ENCODE measurements around the gene BDKRB2.

Gene BDKRB2

DNA sequence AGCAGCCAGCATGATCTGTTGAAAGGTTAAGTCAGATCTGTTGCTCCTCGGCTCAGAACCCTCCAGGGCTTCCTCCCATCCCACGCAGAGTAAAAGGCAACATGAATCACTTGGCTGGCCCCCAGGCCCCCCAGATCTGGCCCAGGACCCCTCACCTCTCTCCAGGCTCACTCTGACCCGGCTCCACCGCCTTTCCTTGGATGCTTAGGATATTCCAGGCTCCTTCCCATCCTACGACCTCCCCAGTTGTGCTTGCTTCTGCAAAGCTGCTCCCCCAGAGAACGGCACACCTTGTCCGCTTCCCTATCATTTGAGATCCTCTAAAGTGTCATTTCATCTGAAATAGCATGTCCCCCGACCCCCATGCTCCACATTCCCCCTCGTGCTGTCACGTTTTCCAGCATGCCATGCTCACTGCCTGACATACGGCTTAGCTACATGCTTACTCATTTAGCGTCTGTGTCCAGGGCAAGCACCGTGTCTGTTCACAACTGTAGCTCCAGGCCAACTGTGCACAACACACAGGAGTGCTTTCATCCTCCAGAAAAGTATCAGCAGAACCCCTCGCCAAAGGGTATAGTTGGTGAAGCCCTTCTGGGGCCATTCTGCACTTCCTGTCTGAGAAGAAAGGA is 33.6 kb upstream of the BDKRB2 start:
- no peak for DNase-seq (ENCODE audit: extremely low spot score)
- POLR2A ChIA-PET, result no interaction called here
- CTCF ChIA-PET, result interaction anchor here (0.6 kb wide), 1 partner anchor 28 kb away, joined by 4 read pairs; no protein-coding TSS in a partner anchor
- TF ChIP-seq ARNT (IDR thresholded peaks at IDR 0.05) (no peak), LEF1 (IDR thresholded peaks at IDR 0.05; ENCODE audit: borderline replicate concordance) (no peak), SUZ12 (IDR thresholded peaks at IDR 0.05) (no peak), SP1 (IDR thresholded peaks at IDR 0.05) (no peak), ZNF384 (IDR thresholded peaks at IDR 0.05) (no peak), FOXK2 (IDR thresholded peaks at IDR 0.05) (no peak), BHLHE40 (IDR thresholded peaks at IDR 0.05; ENCODE audit: borderline replicate concordance) (no peak), NFRKB (IDR thresholded peaks at IDR 0.05) (no peak), CTBP1 (IDR thresholded peaks at IDR 0.05; ENCODE audit: borderline replicate concordance) (no peak), HDGF (IDR thresholded peaks at IDR 0.05; ENCODE audit: borderline replicate concordance) (no peak), FOXA1 (IDR thresholded peaks at IDR 0.05) (no peak), L3MBTL2 (conservative IDR thresholded peaks at IDR 0.05) (no peak), FOXM1 (IDR thresholded peaks at IDR 0.05; ENCODE audit: borderline replicate concordance) (no peak), ELF4 (IDR thresholded peaks at IDR 0.05) (no peak), TARDBP (IDR thresholded peaks at IDR 0.05) (no peak)
- TF ChIP-seq, protein P1, sequence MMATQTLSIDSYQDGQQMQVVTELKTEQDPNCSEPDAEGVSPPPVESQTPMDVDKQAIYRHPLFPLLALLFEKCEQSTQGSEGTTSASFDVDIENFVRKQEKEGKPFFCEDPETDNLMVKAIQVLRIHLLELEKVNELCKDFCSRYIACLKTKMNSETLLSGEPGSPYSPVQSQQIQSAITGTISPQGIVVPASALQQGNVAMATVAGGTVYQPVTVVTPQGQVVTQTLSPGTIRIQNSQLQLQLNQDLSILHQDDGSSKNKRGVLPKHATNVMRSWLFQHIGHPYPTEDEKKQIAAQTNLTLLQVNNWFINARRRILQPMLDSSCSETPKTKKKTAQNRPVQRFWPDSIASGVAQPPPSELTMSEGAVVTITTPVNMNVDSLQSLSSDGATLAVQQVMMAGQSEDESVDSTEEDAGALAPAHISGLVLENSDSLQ (IDR thresholded peaks at IDR 0.05), result no peak

DNA sequence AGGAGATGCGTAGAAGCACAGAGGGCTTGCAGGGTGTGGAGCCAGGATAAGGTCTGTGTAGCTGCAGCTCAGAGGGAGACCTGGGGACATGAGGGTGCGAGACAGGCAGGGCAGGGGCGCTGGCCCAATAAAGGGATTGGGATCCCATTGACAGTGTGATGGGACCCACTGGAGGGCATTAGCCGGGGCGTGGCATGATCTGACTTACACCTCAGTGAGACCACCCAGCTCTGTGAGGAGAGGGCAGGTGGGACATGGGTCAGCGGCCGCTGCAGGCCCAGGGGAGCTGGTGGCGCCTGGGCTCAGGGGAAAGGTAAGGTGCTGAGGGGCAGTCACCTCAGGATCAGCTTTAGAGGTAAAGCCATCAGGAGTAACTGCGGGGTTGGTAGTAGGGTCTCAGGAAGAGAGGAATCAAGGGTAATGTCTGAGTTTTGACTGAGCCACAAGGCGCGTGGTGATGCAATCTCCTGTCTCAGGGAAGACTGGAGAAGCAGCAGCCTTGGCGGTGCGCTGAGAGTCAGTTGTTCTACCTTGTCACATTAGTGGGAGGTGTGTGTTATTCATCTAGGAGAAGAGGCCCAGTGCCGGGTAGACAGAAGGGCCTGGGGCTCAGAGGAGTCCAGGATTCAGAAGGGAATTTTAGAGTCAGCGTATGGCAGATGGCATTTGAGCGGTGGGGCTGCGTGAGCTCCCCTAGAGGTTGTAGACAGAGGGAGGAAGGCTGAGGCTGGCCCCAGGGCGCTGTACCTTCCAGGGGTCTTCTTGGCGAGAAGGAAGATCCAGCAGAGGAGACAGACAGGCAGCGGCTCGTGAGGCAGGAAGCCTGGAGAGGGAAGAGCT is 30.8 kb upstream of the BDKRB2 start:
- TF ChIP-seq, protein P1 (IDR thresholded peaks at IDR 0.05), result no peak
- no peak for TF ChIP-seq LEF1 (IDR thresholded peaks at IDR 0.05; ENCODE audit: borderline replicate concordance)
- TF ChIP-seq ELF4 (IDR thresholded peaks at IDR 0.05), result no peak
- TF ChIP-seq SUZ12 (IDR thresholded peaks at IDR 0.05), result no peak
- TF ChIP-seq NFRKB (IDR thresholded peaks at IDR 0.05), result no peak
- no peak for TF ChIP-seq FOXM1 (IDR thresholded peaks at IDR 0.05; ENCODE audit: borderline replicate concordance)
- TF ChIP-seq HDGF (IDR thresholded peaks at IDR 0.05; ENCODE audit: borderline replicate concordance), result no peak
- no peak for TF ChIP-seq TARDBP (IDR thresholded peaks at IDR 0.05)
- TF ChIP-seq FOXA1 (IDR thresholded peaks at IDR 0.05), result no peak
- TF ChIP-seq L3MBTL2 (conservative IDR thresholded peaks at IDR 0.05), result no peak
- TF ChIP-seq BHLHE40 (IDR thresholded peaks at IDR 0.05; ENCODE audit: borderline replicate concordance), result no peak
- TF ChIP-seq ZNF384 (IDR thresholded peaks at IDR 0.05), result no peak
- TF ChIP-seq FOXK2 (IDR thresholded peaks at IDR 0.05), result no peak
- POLR2A ChIA-PET, result no interaction called here
- DNase-seq (ENCODE audit: extremely low spot score), result no peak
- CTCF ChIA-PET, result no interaction called here

DNA sequence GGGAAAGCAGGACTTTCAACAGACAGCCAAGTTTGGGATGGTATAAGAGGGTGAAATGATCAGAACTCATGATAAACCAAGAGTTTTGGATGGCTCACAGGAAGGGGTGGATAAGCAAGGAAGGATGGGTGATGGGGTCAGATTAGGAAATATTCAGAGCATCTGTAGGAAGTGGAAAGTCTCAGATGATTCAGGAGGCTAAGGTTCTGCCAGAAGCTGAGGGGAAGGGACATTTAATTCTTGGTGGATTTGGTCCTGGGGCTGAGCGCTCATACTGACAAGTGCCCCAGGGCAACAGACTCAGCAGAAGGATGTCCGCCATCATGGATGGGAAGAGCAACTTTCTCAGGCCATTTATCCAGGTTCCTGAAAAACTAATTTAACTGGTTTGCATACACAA is 28.4 kb upstream of the BDKRB2 start:
- POLR2A ChIA-PET, result no interaction called here
- CTCF ChIA-PET, result no interaction called here
- TF ChIP-seq CTBP1 (IDR thresholded peaks at IDR 0.05; ENCODE audit: borderline replicate concordance), result no peak
- TF ChIP-seq FOXK2 (IDR thresholded peaks at IDR 0.05), result no peak
- no peak for TF ChIP-seq ELF4 (IDR thresholded peaks at IDR 0.05)
- TF ChIP-seq NFRKB (IDR thresholded peaks at IDR 0.05), result no peak
- TF ChIP-seq HDGF (IDR thresholded peaks at IDR 0.05; ENCODE audit: borderline replicate concordance), result no peak
- TF ChIP-seq SUZ12 (IDR thresholded peaks at IDR 0.05), result no peak
- TF ChIP-seq L3MBTL2 (conservative IDR thresholded peaks at IDR 0.05), result no peak
- TF ChIP-seq FOXM1 (IDR thresholded peaks at IDR 0.05; ENCODE audit: borderline replicate concordance), result no peak
- DNase-seq (ENCODE audit: extremely low spot score), result no peak

DNA sequence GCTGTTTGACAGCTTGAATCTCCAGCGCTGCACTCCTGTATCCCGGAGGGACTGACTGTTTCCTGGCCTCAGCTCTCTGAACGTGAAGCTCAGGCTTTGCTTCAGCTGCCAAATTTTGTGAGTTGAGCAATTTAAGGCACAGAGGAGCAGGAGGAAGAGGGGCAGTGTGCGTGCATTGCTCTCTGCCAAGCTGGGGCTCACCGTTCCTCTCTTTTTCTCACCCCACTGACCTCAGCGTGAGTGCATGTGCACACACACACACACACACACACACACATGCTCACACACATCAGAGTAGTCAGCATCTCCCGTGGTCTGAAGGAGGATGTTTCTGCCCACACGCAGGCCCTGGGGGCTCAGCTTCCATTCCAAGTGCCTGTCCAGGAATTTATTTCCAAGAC is 27.8 kb upstream of the BDKRB2 start:
- POLR2A ChIA-PET, result no interaction called here
- TF ChIP-seq ARNT (IDR thresholded peaks at IDR 0.05), result no peak
- no peak for TF ChIP-seq TARDBP (IDR thresholded peaks at IDR 0.05)
- TF ChIP-seq FOXK2 (IDR thresholded peaks at IDR 0.05), result no peak
- DNase-seq (ENCODE audit: extremely low spot score), result no peak
- CTCF ChIA-PET, result no interaction called here

DNA sequence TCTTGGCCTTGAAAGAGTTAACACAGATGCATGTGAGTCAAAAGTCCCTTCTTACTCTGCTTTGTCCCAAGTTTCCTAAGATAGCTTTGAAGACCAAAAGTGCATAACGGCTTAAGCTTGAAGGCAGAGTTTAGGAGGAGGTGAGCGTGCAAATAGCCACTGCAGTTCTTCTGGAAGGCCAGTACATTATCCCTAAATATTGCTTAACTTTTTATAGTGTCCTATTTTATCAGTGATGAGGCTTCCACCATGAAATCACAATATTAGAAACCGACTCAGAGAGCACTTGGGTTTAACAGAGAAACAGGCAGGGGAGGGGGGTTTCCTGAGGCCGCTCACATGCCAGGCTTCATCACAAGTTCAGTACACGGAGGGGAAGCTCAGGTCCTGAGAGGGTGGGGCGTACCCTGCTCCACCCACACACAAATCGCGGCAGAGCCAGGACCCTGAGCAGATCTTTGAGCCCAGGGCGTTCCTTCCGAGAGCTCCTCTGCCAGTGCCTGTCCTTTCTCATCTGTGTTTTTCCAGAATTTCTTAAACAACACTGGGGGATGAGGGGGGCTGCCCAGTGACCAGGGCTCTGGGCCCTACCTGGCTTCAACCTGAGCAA is 26.8 kb upstream of the BDKRB2 start:
- POLR2A ChIA-PET, result no interaction called here
- DNase-seq (ENCODE audit: extremely low spot score), result no peak
- CTCF ChIA-PET, result interaction anchor here (0.7 kb wide), 1 partner anchor 25 kb away, joined by 3 read pairs; no protein-coding TSS in a partner anchor
- no peak for TF ChIP-seq ELF4 (IDR thresholded peaks at IDR 0.05)
- no peak for TF ChIP-seq FOXA1 (IDR thresholded peaks at IDR 0.05)
- no peak for TF ChIP-seq SP1 (IDR thresholded peaks at IDR 0.05)
- TF ChIP-seq, protein P1 (IDR thresholded peaks at IDR 0.05), result no peak
- no peak for TF ChIP-seq ZNF384 (IDR thresholded peaks at IDR 0.05)
- TF ChIP-seq CTBP1 (IDR thresholded peaks at IDR 0.05; ENCODE audit: borderline replicate concordance), result no peak
- no peak for TF ChIP-seq NFRKB (IDR thresholded peaks at IDR 0.05)

Data from HEK293T (cell line).